Measurements from ENCODE around the gene ETV3. TPM values are rescaled to one million over a fixed set of nuclear protein-coding genes. Genes with fewer than 3 reads are reported as not detected.

ETV3 gene
- total and polyA plus RNA-seq, 10 of the 15 experiments (the other 5 are each of a cell fraction or from before 2014, with no cell fraction given), result 1.7 to 13.8 (median 7.2) TPM

- TF ChIP-seq YY1 (IDR thresholded peaks at IDR 0.05; ENCODE audit: low read depth, low read length) (peak; percentile 47; the same call in 1 of the 2 replicates), CEBPB (IDR thresholded peaks at IDR 0.05; ENCODE audit: borderline replicate concordance in 1 of 2, low read depth in 2 of 2, low read length in 2 of 2) (no peak), IKZF2 (IDR thresholded peaks at IDR 0.05) (peak; percentile 98), RB1 (IDR thresholded peaks at IDR 0.05; ENCODE audit: borderline replicate concordance) (no peak), MYB (IDR thresholded peaks at IDR 0.05; ENCODE audit: borderline replicate concordance, low read depth, low read length) (no peak), PBX3 (IDR thresholded peaks at IDR 0.05; ENCODE audit: insufficient replicate concordance, low read depth, low read length) (no peak), GABPA (IDR thresholded peaks at IDR 0.05; ENCODE audit: low read depth) (no peak), POLR2AphosphoS5 (IDR thresholded peaks at IDR 0.05; ENCODE audit: low read length) (no peak), E2F8 (IDR thresholded peaks at IDR 0.05; ENCODE audit: low read depth, partially characterized antibody) (no peak), MTA3 (IDR thresholded peaks at IDR 0.05; ENCODE audit: borderline replicate concordance, low read length) (no peak), ZBTB11 (CRISPR knock-in tag; IDR thresholded peaks at IDR 0.05) (no peak), POLR2A (IDR thresholded peaks at IDR 0.05; ENCODE audit: low read depth, low read length) (0 out of 2 replicates have a peak, but pooled peaks have one; percentile 21)
- TF ChIP-seq, protein P1, sequence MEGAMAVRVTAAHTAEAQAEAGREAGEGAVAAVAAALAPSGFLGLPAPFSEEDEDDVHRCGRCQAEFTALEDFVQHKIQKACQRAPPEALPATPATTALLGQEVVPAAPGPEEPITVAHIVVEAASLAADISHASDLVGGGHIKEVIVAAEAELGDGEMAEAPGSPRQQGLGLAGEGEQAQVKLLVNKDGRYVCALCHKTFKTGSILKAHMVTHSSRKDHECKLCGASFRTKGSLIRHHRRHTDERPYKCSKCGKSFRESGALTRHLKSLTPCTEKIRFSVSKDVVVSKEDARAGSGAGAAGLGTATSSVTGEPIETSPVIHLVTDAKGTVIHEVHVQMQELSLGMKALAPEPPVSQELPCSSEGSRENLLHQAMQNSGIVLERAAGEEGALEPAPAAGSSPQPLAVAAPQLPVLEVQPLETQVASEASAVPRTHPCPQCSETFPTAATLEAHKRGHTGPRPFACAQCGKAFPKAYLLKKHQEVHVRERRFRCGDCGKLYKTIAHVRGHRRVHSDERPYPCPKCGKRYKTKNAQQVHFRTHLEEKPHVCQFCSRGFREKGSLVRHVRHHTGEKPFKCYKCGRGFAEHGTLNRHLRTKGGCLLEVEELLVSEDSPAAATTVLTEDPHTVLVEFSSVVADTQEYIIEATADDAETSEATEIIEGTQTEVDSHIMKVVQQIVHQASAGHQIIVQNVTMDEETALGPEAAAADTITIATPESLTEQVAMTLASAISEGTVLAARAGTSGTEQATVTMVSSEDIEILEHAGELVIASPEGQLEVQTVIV (IDR thresholded peaks at IDR 0.05; ENCODE audit: borderline replicate concordance, partially characterized antibody), result no peak
- TF ChIP-seq, protein P2, sequence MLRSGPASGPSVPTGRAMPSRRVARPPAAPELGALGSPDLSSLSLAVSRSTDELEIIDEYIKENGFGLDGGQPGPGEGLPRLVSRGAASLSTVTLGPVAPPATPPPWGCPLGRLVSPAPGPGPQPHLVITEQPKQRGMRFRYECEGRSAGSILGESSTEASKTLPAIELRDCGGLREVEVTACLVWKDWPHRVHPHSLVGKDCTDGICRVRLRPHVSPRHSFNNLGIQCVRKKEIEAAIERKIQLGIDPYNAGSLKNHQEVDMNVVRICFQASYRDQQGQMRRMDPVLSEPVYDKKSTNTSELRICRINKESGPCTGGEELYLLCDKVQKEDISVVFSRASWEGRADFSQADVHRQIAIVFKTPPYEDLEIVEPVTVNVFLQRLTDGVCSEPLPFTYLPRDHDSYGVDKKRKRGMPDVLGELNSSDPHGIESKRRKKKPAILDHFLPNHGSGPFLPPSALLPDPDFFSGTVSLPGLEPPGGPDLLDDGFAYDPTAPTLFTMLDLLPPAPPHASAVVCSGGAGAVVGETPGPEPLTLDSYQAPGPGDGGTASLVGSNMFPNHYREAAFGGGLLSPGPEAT (IDR thresholded peaks at IDR 0.05; ENCODE audit: low read depth), result peak; percentile 97
Measured at GRCh38 chr1:157105988-157106812, 32.0 kb downstream of the ETV3 start (continued).

Data from GM12878 (cell line).